ENCODE results near the gene JMJD8.

JMJD8 gene

GRCh38 chr16:711548-712320, 27.6 kb upstream of the JMJD8 start:
- H3K27ac ChIP-seq (replicated peaks) = no peak overlapping the region
- TF ChIP-seq CTCF (IDR thresholded peaks at IDR 0.05; ENCODE audit: insufficient read depth, low read length) (peak; percentile 59), REST (IDR thresholded peaks at IDR 0.05; ENCODE audit: insufficient replicate concordance, low read depth) (no peak)
- DNase-seq (ENCODE audit: low read depth in 1 of 2, low spot score in 1 of 2) = peak in 1 of 2 experiments; percentile 71
- no peak overlapping the region for H3K4me3 ChIP-seq (replicated peaks; ENCODE audit: insufficient read depth, low read length)
- peaks cover 40% of the 10 kb centered on the region for H3K27me3 ChIP-seq (ENCODE audit: insufficient read depth, poor library complexity, severe bottlenecking)

- TF ChIP-seq CTCF (IDR thresholded peaks at IDR 0.05; ENCODE audit: insufficient read depth, low read length) = no peak
- no peak for TF ChIP-seq SPI1 (IDR thresholded peaks at IDR 0.05; ENCODE audit: borderline replicate concordance, low read depth)
- TF ChIP-seq POLR2AphosphoS5 (IDR thresholded peaks at IDR 0.05; ENCODE audit: low read depth) = no peak
- no peak for TF ChIP-seq REST (IDR thresholded peaks at IDR 0.05; ENCODE audit: insufficient replicate concordance, low read depth)
- TF ChIP-seq GABPA (IDR thresholded peaks at IDR 0.05; ENCODE audit: low read depth) = no peak
- H3K4me3 ChIP-seq (replicated peaks; ENCODE audit: insufficient read depth, low read length) = no peak overlapping the region
- no peak overlapping the region for H3K27ac ChIP-seq (replicated peaks)
- H3K27me3 ChIP-seq (ENCODE audit: insufficient read depth, poor library complexity, severe bottlenecking) = peaks cover 43% of the 10 kb centered on the region
- DNase-seq (ENCODE audit: low read depth in 1 of 2, low spot score in 1 of 2) = no peak
These were observed 26.9 kb upstream of the JMJD8 start for GRCh38 chr16:711084-711483.

GRCh38 chr16:710500-711075, 26.5 kb upstream of the JMJD8 start:
- Histone ChIP-seq H3K4me3 (replicated peaks; ENCODE audit: insufficient read depth, low read length) (no peak overlapping the region), H3K27ac (replicated peaks) (no peak overlapping the region), H3K27me3 (ENCODE audit: insufficient read depth, poor library complexity, severe bottlenecking) (peaks cover 41% of the 10 kb centered on the region)
- TF ChIP-seq CTCF (IDR thresholded peaks at IDR 0.05; ENCODE audit: insufficient read depth, low read length) (no peak), POLR2AphosphoS5 (IDR thresholded peaks at IDR 0.05; ENCODE audit: low read depth) (no peak), REST (IDR thresholded peaks at IDR 0.05; ENCODE audit: insufficient replicate concordance, low read depth) (no peak), GABPA (IDR thresholded peaks at IDR 0.05; ENCODE audit: low read depth) (no peak), SPI1 (IDR thresholded peaks at IDR 0.05; ENCODE audit: borderline replicate concordance, low read depth) (no peak)
- DNase-seq (ENCODE audit: low read depth in 1 of 2, low spot score in 1 of 2) = no peak
